HG03103 (cell line): ENCODE results near the gene IFIT2.

Experiments used
- ATAC-seq: cut with Tn5 transposase; IDR thresholded peaks from one replicate; pipeline ENCODE4 v1.9.1; 2021; ENCODE audit warnings: low read depth; ENCODE audit not compliant: unreplicated experiment

IFIT2 gene

GRCh38 chr10:89357096-89357495 is 55.2 kb downstream of the IFIT2 start:
- no peak for ATAC-seq

DNA sequence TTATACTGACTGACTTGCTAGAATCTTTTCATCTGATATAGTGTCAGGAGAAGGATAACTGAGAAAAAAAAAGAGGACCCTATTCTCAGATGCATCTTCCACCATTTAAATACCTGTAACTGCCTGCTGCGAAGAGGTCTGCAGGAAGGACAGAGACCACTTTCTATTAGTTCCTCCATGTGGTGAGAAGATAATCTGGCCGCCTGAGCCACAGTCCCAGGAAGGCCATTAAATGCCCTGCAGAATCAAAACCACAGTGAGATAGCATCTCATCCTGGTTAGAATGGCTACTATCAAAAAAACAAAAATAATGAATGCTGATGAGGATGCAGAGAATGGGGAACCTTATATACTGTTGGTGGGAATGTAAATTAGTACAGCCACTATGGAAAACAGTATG is 56.1 kb downstream of the IFIT2 start:
- ATAC-seq: no peak
